Measurements from ENCODE around the gene TFF3.

The TFF3 gene, protein sequence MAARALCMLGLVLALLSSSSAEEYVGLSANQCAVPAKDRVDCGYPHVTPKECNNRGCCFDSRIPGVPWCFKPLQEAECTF

DNA sequence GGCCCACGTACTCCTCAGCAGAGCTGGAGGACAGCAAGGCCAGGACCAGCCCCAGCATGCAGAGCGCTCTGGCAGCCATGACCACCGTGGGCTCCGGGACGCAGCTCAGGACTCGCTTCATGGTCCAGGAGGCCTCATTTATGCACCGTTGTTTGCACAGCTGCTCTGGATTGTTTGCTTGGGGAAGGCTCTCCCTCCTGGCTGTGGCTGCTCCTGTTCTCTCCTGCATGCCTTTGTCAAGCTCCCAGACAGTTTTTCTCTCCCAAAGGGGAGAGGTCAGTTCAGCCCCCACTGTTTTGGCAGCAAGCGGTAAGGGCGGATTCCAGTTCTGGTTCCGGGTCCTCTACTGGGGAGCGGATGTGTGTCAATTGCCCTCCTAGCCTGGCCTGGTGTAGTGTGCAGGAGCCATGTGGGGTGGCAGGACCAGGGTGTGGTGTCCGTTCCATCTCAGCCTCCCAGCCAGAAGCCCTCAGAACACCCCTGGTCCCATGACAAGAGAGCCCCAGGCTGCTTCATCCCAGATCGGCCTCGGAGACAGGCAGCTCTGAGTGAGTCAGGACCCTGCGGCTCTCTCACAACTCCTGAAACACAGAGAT lies at the start of gene TFF3:
Gene TFF3 (minus strand): TSS at position 114 of the 596 bp plus-strand sequence. CDS start 35 bp downstream, at position 79.
- Histone ChIP-seq H3K9me3 (ENCODE audit: control insufficient read depth, insufficient read depth, low read depth, low read length) (no peaks in the 10 kb centered on the region), H3K27ac (ENCODE audit: extremely low read depth, low read depth, low read length) (no peak within 1 kb of the TSS), H3K4me1 (ENCODE audit: control insufficient read depth, insufficient read depth, low read length) (no peaks in the 10 kb centered on the region), H3K4me3 (ENCODE audit: low read depth, low read length) (no peak within 1 kb of the TSS), H3K36me3 (ENCODE audit: control insufficient read depth in 2 of 2, insufficient read depth in 1 of 2, low read length in 2 of 2) (no peaks in the 10 kb centered on the region)
- ChIA-PET CTCF (interaction anchor here (0.6 to 1.2 kb wide), 2 partner anchors 67 to 505 kb away, joined by 3 read pairs; no protein-coding TSS in a partner anchor), POLR2A (no interaction called here)
- TF ChIP-seq SP2 (tag by site-specific recombination; IDR thresholded peaks at IDR 0.05) (no peak), ZNF146 (tag by site-specific recombination; IDR thresholded peaks at IDR 0.05) (no peak), ZNF529 (tag by site-specific recombination; IDR thresholded peaks at IDR 0.05; ENCODE audit: insufficient replicate concordance) (no peak), ZNF747 (tag by site-specific recombination; IDR thresholded peaks at IDR 0.05) (no peak), ZNF791 (tag by site-specific recombination; IDR thresholded peaks at IDR 0.05) (no peak), REPIN1 (tag by site-specific recombination; IDR thresholded peaks at IDR 0.05; ENCODE audit: low read depth) (no peak), ZNF510 (tag by site-specific recombination; IDR thresholded peaks at IDR 0.05; ENCODE audit: insufficient replicate concordance) (no peak)
- TF ChIP-seq, protein P1, sequence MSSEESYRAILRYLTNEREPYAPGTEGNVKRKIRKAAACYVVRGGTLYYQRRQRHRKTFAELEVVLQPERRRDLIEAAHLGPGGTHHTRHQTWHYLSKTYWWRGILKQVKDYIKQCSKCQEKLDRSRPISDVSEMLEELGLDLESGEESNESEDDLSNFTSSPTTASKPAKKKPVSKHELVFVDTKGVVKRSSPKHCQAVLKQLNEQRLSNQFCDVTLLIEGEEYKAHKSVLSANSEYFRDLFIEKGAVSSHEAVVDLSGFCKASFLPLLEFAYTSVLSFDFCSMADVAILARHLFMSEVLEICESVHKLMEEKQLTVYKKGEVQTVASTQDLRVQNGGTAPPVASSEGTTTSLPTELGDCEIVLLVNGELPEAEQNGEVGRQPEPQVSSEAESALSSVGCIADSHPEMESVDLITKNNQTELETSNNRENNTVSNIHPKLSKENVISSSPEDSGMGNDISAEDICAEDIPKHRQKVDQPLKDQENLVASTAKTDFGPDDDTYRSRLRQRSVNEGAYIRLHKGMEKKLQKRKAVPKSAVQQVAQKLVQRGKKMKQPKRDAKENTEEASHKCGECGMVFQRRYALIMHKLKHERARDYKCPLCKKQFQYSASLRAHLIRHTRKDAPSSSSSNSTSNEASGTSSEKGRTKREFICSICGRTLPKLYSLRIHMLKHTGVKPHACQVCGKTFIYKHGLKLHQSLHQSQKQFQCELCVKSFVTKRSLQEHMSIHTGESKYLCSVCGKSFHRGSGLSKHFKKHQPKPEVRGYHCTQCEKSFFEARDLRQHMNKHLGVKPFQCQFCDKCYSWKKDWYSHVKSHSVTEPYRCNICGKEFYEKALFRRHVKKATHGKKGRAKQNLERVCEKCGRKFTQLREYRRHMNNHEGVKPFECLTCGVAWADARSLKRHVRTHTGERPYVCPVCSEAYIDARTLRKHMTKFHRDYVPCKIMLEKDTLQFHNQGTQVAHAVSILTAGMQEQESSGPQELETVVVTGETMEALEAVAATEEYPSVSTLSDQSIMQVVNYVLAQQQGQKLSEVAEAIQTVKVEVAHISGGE (tag by site-specific recombination; conservative IDR thresholded peaks at IDR 0.05; ENCODE audit: low read depth), result no peak
- TF ChIP-seq, protein P2, sequence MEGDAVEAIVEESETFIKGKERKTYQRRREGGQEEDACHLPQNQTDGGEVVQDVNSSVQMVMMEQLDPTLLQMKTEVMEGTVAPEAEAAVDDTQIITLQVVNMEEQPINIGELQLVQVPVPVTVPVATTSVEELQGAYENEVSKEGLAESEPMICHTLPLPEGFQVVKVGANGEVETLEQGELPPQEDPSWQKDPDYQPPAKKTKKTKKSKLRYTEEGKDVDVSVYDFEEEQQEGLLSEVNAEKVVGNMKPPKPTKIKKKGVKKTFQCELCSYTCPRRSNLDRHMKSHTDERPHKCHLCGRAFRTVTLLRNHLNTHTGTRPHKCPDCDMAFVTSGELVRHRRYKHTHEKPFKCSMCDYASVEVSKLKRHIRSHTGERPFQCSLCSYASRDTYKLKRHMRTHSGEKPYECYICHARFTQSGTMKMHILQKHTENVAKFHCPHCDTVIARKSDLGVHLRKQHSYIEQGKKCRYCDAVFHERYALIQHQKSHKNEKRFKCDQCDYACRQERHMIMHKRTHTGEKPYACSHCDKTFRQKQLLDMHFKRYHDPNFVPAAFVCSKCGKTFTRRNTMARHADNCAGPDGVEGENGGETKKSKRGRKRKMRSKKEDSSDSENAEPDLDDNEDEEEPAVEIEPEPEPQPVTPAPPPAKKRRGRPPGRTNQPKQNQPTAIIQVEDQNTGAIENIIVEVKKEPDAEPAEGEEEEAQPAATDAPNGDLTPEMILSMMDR (tag by site-specific recombination; IDR thresholded peaks at IDR 0.05), result no peak
- TF ChIP-seq, protein P3, sequence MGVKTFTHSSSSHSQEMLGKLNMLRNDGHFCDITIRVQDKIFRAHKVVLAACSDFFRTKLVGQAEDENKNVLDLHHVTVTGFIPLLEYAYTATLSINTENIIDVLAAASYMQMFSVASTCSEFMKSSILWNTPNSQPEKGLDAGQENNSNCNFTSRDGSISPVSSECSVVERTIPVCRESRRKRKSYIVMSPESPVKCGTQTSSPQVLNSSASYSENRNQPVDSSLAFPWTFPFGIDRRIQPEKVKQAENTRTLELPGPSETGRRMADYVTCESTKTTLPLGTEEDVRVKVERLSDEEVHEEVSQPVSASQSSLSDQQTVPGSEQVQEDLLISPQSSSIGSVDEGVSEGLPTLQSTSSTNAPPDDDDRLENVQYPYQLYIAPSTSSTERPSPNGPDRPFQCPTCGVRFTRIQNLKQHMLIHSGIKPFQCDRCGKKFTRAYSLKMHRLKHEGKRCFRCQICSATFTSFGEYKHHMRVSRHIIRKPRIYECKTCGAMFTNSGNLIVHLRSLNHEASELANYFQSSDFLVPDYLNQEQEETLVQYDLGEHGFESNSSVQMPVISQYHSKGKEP (tag by site-specific recombination; IDR thresholded peaks at IDR 0.05), result no peak
- TF ChIP-seq, protein P4, sequence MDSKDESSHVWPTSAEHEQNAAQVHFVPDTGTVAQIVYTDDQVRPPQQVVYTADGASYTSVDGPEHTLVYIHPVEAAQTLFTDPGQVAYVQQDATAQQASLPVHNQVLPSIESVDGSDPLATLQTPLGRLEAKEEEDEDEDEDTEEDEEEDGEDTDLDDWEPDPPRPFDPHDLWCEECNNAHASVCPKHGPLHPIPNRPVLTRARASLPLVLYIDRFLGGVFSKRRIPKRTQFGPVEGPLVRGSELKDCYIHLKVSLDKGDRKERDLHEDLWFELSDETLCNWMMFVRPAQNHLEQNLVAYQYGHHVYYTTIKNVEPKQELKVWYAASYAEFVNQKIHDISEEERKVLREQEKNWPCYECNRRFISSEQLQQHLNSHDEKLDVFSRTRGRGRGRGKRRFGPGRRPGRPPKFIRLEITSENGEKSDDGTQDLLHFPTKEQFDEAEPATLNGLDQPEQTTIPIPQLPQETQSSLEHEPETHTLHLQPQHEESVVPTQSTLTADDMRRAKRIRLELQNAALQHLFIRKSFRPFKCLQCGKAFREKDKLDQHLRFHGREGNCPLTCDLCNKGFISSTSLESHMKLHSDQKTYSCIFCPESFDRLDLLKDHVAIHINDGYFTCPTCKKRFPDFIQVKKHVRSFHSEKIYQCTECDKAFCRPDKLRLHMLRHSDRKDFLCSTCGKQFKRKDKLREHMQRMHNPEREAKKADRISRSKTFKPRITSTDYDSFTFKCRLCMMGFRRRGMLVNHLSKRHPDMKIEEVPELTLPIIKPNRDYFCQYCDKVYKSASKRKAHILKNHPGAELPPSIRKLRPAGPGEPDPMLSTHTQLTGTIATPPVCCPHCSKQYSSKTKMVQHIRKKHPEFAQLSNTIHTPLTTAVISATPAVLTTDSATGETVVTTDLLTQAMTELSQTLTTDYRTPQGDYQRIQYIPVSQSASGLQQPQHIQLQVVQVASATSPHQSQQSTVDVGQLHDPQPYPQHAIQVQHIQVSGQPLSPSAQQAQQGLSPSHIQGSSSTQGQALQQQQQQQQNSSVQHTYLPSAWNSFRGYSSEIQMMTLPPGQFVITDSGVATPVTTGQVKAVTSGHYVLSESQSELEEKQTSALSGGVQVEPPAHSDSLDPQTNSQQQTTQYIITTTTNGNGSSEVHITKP (tag by site-specific recombination; IDR thresholded peaks at IDR 0.05), result no peak
- TF ChIP-seq, protein P5, sequence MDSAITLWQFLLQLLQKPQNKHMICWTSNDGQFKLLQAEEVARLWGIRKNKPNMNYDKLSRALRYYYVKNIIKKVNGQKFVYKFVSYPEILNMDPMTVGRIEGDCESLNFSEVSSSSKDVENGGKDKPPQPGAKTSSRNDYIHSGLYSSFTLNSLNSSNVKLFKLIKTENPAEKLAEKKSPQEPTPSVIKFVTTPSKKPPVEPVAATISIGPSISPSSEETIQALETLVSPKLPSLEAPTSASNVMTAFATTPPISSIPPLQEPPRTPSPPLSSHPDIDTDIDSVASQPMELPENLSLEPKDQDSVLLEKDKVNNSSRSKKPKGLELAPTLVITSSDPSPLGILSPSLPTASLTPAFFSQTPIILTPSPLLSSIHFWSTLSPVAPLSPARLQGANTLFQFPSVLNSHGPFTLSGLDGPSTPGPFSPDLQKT (IDR thresholded peaks at IDR 0.05; ENCODE audit: borderline replicate concordance, low read depth, low read length), result no peak
